ENCODE results near the gene KANK4.
"Not testable (repeated sequence)": the region's sequence is repeated elsewhere in the genome, so short reads cannot be mapped to it uniquely, and the experiment has no call there.

The KANK4 gene

DNA sequence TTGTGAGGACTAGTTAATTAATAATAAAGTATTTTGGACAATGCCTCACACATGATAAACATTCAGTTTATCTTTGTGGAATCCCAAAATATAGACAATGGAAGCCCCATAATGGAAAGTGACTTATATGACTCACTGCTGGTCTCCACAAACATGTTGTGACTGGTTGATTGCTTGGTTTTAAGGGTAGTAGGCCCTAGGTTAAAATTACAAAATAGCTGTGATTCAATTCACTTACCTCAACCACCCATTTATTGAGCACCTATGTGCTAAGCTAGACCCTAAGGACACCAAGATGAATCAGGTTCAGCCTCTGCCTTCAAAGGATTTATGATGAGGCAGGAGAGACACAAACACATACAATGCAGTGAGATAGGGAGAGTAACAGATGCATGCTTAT, 42.4 kb downstream of the KANK4 start:
- no peak for DNase-seq (ENCODE audit: low read depth in 1 of 2, low spot score in 1 of 2)

DNA sequence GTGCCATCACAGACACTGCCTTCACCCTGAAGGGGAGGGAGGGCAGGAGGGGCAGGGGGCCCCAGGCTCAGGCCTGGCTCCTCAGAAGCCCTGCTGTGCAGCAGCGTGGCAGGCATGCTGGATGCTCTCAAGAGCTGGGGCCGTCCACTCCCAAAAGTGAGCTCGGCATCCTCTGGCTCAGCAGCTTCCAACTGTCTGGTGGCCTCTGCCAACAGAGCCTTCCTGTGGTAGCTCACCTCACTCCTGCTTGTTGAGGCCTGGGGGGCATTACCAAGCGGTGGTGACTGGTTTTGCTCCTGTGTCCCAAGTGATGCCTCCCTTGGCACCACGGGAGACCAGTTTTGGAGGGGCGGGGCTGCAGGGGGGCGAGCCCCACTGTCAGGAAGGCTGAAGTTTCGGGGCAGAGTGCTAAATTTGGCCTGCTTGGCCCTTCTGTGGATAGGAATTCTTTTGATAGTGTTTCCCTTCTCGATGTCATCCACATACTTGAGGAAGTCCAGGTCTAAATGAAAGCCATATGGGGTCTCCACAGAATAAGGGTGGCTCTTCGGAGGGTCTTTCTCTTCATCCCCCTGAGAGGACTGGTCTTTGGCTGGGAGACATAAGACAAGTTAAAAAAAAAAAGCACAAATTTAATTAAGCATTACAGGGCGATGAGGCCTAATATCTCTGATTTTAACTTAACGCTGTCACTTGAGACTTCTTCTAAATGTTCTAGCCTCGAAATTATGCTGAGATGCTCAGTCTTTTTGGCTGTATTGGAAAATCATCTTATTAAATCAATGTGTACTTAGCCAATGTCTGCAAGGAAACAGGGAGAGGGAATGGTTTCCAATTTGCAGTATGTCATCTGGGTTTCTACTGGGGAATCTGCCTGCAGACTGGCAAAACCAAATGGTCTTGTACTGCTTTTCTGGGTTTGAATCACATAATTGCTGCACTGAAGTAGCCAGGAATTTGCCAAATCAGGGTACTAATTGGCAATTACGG, 44.4 kb downstream of the KANK4 start:
- DNase-seq (ENCODE audit: low read depth in 1 of 2, low spot score in 1 of 2), result no peak

- no peak for DNase-seq (ENCODE audit: low read depth in 1 of 2, low spot score in 1 of 2)
These were observed 45.3 kb downstream of the KANK4 start for GRCh38 chr1:62273953-62274352.

GRCh38 chr1:62271948-62272728, 47.1 kb downstream of the KANK4 start:
- peak in 1 of 2 donors; percentile 24 for DNase-seq (ENCODE audit: low read depth in 1 of 2, low spot score in 1 of 2)

DNA sequence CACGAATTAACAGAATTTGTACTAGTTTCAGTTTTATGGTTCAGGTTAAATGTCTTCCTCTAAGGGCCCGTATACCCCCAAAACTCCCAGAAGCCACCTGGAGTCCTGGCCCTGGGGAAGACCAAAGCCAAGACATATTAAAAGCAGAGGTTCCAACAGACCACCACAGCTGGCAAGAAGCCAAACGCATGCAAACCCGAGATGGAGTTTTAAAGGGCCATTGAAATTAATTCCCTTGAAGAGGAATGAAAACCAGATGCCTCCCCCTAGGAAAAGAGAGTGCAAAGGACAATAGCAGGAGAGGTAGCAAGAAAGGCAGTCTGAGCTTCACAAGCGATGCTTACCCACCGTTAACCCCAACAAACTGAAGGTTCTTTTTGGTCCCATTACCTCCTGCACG, 48.1 kb downstream of the KANK4 start:
- no peak for DNase-seq (ENCODE audit: low read depth in 1 of 2, low spot score in 1 of 2)

DNA sequence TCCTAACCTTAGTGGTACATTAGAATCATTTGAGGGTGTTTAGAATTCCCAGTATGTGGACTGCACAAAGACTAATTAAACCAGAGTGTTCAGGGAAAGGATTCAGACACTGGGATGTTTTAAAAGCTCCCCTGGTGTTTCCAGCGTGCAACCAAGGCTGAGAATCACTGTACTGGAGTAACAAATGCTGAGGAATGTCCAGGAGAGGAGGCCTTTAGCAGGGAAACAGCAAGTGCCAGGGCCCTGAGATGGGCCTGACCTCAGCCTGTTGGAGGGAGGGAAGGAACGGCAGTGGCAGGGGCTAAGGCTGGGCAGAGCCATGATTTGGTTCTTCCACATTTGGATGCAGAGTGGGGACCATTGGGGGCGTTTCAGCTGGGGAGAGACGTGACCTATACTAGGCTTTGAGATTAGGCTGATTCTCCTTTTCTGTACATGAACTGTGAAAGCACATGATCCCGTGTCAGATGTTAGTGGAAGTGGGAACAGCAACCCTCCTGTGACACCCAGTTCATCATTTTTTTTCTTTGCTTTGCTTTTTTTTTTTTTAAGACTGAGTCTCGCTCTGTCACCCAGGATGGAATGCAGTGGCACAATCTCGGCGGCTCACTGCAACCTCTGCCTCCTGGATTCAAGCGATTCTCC, 49.3 kb downstream of the KANK4 start:
- DNase-seq (ENCODE audit: low read depth in 1 of 2, low spot score in 1 of 2), result no peak

DNA sequence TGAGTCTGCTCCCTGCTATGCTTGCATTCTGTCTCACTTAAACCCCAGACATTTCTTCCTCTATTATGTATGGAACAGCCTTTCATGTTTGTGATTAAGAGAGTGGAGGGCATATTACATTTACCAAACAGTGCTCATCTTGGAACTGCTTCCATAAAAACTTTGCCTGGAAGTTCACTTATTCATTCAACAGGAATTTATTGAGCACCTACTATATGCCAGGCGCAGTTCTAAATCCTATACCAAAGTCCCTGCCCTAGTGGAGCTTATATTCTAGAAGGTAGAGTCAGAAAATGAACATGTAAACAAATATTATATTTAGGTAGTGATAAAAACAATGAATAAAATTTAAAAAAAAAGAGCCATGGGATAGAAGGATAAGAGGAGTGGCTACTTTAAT, 49.8 kb downstream of the KANK4 start:
- no peak for DNase-seq (ENCODE audit: low read depth in 1 of 2, low spot score in 1 of 2)

GRCh38 chr1:62268315-62268714, 50.9 kb downstream of the KANK4 start:
- DNase-seq (ENCODE audit: low read depth in 1 of 2, low spot score in 1 of 2), result no peak

GRCh38 chr1:62265956-62266935, 53.0 kb downstream of the KANK4 start:
- no peak for DNase-seq (ENCODE audit: low read depth in 1 of 2, low spot score in 1 of 2)

GRCh38 chr1:62263814-62264353, 55.4 kb downstream of the KANK4 start:
- DNase-seq (ENCODE audit: low read depth in 1 of 2, low spot score in 1 of 2), result no peak

GRCh38 chr1:62263006-62263813, 56.0 kb downstream of the KANK4 start:
- no peak for DNase-seq (ENCODE audit: low read depth in 1 of 2, low spot score in 1 of 2)

DNA sequence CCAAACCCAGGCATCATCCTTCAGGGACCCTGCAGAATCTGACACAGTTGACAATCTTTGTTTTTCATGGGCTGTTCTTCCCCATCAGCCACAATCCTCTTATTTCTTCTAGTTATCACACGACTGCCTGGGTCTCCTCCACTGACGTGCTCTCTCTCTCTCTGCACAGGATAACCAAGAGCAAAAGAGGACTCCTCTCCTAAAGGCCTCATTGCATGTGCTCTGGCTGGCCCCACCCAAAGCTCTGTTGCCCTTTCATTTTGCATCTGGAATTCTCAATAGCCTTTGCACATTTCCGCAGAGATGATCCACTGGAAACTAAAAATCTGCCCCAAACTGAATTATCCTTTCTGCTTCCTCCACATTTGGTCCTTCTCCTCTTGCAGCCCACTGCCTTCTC, 58.5 kb downstream of the KANK4 start:
- no peak for DNase-seq (ENCODE audit: low read depth in 1 of 2, low spot score in 1 of 2)

DNA sequence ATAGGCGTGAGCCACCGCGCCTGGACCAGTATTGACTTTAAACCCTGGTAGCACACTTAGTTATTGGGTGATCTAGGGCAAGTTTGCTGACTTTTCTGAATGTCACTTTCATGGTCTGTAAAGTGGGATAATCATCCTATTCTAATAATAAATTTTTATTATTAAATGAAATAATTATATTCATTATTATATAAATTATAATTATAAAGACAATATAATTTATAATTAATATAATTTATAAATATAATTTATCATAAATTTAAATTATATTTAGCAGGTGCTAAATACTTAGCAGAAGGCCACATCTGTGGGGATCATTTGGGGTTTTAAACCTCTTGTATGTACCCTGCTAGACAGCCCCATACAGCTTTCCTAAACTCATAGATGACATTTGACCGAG, 59.7 kb downstream of the KANK4 start:
- no peak for DNase-seq (ENCODE audit: low read depth in 1 of 2, low spot score in 1 of 2)

GRCh38 chr1:62250126-62250726, 69.0 kb downstream of the KANK4 start:
- DNase-seq (ENCODE audit: low read depth in 1 of 2, low spot score in 1 of 2), result no peak

GRCh38 chr1:62247391-62248168, 71.7 kb downstream of the KANK4 start:
- no peak for DNase-seq (ENCODE audit: low read depth in 1 of 2, low spot score in 1 of 2)

GRCh38 chr1:62245201-62245600, 74.0 kb downstream of the KANK4 start:
- no peak for DNase-seq (ENCODE audit: low read depth in 1 of 2, low spot score in 1 of 2)

DNA sequence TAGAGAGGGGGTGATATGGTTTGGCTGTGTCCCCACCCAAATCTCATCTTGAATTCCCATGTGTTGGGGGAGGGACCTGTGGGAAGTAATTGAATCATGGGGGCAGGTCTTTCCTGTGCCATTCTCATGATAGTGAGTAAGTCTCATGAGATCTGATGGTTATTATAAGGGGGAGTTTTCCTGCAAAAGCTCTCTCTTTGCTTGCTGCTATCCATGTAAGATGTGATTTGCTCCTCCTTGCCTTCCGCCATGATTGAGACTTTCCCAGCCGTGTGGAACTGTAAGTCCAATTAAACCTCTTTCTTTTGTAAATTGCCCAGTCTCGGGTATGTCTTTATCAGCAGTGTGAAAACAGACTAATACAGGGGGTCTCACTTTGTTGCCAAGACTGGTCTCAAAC, 74.9 kb downstream of the KANK4 start:
- DNase-seq (ENCODE audit: low read depth in 1 of 2, low spot score in 1 of 2), result not testable (repeated sequence)
